CD4-positive, alpha-beta T cell treated with Interleukin-10 for 1 hour (primary cell): ENCODE measurements around the gene TP53I3.
"Not testable (repeated sequence)": the region's sequence is repeated elsewhere in the genome, so short reads cannot be mapped to it uniquely, and the experiment has no call there.

Source experiments
- DNase-seq: peaks from one replicate; pipeline ENCODE4 v3.0.0-alpha.2; 2020

TP53I3 gene

GRCh38 chr2:24095171-24095677, 10.6 kb upstream of the TP53I3 start:
- not testable (repeated sequence) for DNase-seq

DNA sequence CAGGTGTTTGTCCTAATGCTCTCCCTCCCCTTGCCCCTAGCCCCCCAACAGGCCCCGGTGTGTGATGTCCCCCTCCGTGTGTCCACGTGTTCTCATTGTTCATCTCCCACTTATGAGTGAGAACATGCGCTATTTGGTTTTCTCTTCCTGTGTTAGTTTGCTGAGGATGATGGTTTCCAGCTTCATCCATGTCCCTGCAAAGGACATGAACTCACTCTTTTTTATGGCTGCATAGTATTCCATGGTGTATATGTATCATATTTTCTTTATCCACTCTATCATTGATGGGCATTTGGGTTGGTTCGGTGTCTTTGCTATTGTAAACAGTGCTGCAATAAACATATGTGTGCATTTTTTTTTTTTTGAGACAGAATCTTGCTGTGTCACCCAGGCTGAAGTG, 8.6 kb upstream of the TP53I3 start:
- not testable (repeated sequence) for DNase-seq

DNA sequence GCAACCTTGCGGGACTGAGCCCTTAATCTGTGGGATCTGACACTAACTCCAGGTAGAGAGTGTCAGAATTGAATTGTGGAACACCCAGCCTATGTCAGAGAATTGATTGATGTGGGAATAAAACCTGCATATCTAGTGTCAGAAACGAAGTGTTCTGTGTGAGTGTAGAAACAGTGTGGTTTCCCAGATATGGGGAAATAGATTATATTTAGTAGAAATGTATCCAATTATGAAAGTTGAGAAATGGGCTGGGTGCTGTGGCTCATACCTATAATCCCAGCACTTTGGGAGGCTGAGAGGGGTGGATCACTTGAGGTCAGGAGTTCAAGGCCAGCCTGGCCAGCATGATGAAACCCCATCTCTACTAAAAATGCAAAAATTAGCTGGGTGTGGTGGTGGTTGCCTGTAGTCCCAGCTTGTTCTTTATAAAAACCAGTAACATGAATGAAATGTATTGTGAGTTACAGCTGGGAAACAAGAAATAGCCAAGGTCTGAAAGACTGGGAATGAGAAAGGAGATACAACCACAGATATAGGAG, 4.3 kb upstream of the TP53I3 start:
- DNase-seq, result no peak

- no peak for DNase-seq
Measured at GRCh38 chr2:24087032-24087431, 2.4 kb upstream of the TP53I3 start.

DNA sequence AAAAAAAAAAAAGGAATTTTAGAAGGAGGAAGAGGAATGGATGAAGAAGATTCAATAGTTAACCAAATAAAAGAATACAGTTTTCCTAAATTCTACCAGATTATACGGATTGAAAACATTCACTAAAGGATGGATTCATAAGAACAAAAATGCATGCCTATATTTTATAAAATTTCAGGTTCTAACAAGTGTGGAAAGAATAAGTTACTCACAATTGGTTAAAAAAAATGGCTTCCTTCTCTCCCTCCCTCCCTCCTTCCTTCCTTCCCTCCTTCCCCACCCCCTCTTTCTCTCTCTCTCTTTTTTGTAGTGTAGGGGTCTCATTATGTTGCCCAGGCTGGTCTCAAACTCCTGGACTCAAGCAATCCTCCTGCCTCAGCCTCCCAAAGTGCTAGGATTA, 1.6 kb upstream of the TP53I3 start:
- DNase-seq, result no peak

- DNase-seq, result no peak
Measured at GRCh38 chr2:24085200-24085489, 511 bp upstream of the TP53I3 start.

DNA sequence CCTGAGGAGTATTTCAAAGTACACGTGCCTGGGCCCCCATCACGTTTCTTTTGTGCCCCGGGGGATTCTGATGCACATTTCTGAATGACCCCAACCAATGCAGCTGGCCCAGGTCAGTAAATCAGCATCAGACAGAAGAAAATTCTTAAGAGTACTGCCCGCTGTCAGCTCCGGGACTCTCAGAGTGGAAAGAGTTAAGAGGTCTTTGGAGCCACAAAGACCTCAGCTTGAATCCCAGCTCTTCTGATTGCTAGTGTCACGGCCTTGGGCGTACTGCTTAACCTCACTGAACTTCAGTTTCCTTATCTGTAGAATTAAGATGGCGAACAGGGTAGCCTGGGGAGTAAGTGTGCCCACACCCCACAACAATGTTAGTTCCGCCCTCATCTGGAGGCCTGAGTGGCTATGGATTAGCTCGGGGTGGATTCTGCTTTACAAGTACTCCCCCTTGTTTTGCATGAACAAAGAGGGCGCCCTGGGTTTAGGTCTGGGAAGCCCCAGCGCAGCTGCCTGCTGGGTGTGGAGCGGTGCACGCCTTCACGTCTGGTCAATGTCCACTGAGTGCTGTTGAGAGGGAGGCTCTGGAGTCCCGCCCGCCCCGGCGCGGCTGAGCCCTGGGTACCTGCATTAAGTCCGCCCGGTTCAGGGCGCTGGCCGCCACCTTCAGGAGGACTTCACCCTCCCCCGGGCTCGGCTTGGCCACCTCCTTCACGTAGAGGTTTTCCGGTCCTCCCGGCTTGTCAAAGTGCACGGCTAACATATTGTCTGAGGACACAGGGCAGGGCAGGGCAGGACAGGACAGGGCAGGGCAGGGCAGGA, 858 bp downstream of the TP53I3 start:
- DNase-seq, result peak; percentile 52

DNA sequence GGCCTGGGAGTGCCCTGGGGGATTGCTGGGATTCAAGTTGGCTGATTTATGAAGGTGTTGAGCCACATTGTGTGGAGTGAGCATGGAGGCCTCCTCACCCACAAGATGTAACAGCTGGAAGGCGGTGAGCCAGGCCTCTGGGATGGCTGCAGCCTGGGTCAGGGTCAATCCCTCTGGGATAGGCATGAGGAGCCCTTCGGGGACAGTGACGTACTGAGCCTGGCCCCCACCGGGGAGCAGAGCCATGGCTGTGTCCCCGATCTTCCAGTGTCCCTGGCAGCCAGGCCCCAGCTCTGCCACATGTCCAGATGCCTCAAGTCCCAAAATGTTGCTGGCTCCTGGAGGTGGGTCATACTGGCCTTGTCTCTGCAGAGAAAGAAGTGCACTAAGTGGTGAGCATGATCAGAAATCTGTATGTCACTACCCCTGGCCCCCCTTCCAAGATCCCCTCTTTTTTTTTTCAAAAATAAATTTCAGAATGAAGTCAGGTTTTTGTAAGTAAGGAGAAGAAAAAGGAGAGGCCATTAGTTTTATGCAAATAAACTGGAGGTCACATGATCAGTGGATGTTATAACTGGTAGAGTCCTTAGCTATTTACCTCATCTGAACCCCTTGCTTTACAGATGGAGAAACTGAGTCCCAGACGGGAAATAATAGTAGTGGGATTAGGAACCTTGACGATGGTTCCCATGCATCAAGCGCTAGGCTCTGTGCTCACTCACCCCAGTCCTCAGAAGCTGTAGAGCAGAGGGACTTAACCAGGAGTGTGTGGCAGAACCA, 1.7 kb downstream of the TP53I3 start:
- no peak for DNase-seq

- DNase-seq, result no peak
Measured at GRCh38 chr2:24080701-24081100, 3.9 kb downstream of the TP53I3 start.

- no peak for DNase-seq
Measured at GRCh38 chr2:24077879-24078278, 6.8 kb downstream of the TP53I3 start.

GRCh38 chr2:24077535-24077877, 7.1 kb downstream of the TP53I3 start:
- no peak for DNase-seq

DNA sequence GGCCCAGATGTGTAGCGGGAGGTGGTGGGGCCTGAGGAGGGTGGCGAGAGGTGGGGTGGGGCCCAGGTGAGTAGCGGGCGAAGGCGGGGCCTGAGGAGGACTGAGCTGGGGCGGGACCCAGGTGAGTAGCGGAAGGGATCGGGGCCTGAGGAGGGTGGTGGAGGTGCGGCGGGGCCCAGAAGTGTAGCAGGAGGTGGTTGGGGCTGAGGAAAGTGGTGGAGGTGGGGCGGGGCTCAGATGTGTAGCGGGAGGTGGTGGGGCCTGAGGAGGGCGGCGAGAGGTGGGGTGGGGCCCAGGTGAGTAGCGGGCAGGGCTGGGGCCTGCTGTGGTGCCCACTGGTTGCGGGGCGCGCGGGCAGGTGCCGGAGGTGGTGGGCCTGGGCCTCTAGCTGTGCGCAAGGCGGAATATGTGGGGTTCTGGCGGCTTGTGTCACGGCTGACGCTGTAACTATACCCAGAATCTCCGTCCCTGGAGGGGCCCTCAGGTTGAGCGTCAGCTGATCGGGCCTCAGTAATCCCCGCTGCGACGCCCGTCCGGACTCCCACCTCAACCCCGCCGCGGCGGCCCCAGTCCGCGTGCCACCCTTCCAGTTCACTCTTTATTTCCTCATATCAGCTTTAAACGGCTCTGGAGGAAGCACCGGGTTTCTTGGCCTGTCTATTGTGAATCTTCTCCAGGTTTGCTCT, 7.6 kb downstream of the TP53I3 start:
- no peak for DNase-seq

DNA sequence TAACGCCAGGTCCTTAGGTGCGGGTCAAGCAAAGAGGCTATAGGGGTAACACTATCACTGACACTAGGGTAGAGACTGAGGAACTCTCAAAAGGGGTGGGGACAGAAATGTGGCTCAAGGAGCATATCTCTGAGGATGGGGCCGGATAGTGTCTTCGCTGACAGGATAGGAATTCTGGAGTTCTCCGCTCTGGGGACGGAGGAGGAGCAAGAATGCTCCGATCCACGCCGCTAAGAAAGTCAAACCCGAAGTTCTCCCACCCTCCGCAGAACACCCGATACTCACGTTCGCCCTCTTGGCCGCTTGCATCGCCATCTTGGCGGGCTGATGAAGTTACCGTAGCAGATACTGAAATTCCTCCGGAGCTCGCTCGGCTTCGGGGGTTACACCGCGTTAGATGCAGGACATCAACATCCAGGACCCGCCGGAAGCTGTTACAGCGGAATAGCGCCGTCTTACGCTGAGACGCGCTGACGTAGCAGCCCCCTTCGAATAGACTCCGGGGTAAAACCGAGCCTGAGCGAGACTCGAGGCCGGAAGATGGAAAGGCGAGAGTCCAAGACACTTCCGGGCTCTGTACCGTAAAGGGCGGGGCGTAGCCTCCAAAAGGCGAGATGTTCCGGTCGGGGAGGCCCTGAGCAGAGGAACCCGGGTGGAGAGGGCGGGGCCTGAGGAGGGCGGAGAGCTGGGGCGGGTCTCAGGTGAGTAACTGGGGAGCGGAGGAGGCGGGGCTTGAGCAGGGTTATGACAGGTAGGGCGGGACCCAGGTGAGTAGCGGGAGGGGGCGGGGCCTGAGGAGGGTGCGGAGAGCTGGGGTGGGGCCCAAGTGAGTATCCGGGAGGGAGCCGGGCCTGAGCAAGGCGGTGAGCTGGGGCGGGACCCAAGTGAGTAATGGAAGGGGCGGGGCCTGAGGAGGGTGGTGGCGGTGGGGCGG, 8.5 kb downstream of the TP53I3 start, which contains the start of gene SF3B6:
TSS of gene SF3B6 (minus strand) at position 412 of the 934 bp plus-strand sequence. CDS start at position 315, 97 bp downstream.
- peak; percentile 100 for DNase-seq

DNA sequence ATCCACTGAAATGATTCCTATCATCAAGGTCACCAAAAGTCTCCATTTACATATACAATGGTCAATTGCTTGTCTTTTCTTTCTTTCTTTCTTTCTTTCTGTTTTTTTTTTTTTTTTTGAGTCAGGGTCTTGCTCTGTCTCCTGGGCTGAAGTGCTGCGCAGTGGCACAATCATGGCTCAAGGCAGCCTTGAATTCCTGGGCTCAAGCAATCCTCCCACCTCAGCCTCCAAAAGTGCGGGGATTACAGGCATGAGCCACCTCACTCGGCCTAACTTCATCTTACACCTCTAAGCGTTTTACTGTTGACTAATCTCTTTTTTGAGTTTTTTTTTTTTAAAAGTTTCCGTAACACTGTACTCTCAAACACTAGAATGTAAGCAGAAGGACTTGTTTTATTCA, 9.4 kb downstream of the TP53I3 start:
- no peak for DNase-seq

DNA sequence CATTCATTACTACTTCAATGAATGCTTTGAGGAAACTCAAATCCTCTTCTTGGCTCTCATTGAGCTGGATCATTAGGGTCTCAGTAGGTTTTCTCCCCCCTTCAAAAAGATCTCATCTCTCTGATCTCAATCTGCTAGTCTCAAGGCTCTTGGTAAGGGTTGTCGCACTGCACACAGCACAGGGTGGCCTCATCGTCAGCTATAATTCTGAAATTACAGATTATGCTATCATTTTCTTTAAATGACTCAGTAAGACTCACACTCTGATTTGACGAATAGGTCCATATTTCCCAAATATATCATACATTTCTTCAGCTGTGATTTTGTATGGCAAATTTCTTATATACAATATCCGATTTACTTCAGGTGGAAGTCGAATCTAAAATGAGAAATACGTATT, 10.8 kb downstream of the TP53I3 start:
- DNase-seq, result no peak

- DNase-seq, result no peak
Measured at GRCh38 chr2:24072259-24072658, 12.4 kb downstream of the TP53I3 start.

DNA sequence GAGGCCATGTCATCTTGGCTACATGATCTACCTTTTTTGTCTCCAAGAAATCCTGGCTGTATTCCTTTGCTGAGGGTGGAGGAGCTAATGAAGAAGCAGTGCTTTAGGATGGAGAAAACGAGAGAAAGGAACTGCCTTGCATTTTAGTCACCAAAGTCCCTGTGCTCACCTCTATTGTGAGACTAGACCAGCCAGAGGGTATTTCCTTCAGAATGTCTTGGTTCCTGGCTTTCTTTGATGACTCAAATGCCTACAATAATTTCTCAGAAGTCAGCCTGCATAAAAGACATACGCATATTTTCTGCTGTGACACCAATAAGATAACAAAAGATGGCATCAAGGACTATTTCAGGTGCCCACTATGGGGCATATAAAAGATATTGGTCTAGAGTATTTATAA, 19.3 kb downstream of the TP53I3 start:
- DNase-seq, result no peak

GRCh38 chr2:24058564-24059271, 25.9 kb downstream of the TP53I3 start:
- no peak for DNase-seq

DNA sequence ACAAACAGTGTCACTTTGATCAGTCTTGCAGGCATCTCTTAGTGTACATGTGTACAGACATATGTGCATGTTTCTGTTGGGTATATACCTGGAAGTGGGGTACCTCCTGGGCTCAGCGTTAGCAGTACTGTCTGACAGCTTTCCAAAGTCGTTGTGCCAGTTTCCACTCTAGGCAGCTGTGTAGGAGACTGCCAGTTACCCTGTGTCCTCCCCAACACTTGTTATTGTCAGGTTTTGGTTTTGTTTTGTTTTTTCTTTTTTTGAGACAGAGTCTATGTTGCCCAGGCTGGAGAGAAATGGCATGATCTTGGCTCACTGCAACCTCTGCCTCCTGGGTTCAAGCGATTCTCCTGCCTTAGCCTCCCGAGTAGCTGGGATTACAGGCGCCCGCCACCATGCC, 28.9 kb downstream of the TP53I3 start:
- no peak for DNase-seq

GRCh38 chr2:24054366-24055010, 30.1 kb downstream of the TP53I3 start:
- DNase-seq, result no peak

GRCh38 chr2:24052951-24053350, 31.7 kb downstream of the TP53I3 start:
- DNase-seq, result no peak
